HL-60/S4 treated with phorbol 12-myristate 13-acetate at 8.2 ng/mL for 4 days and 3 days (cell line): ENCODE results near the gene ZNF618.
"Not testable (repeated sequence)": the region's sequence is repeated elsewhere in the genome, so short reads cannot be mapped to it uniquely, and the experiment has no call there.

Experiments used
- in situ Hi-C: fragments of 300-500 bp; cut with MboI; formaldehyde crosslinking; loops from 2 replicates; pipeline ENCODE4 v1.15.0; 2022; ENCODE audit warnings: low sequenced_read_pairs

The ZNF618 gene

GRCh38 chr9:113984639-113985380 lies 108.7 kb downstream of the ZNF618 start:
- in situ Hi-C loops, result no loop called here

GRCh38 chr9:113985968-113986585 lies 110.0 kb downstream of the ZNF618 start:
- in situ Hi-C loops, result no loop called here

- in situ Hi-C loops, result no loop called here
Measured at GRCh38 chr9:113986931-113987330, 110.8 kb downstream of the ZNF618 start.

- in situ Hi-C loops, result no loop called here
Measured at GRCh38 chr9:113987526-113987925, 111.4 kb downstream of the ZNF618 start.

GRCh38 chr9:113988385-113989016 lies 112.4 kb downstream of the ZNF618 start:
- in situ Hi-C loops, result no loop called here

GRCh38 chr9:113989017-113989713 lies 113.1 kb downstream of the ZNF618 start:
- in situ Hi-C loops, result no loop called here

- in situ Hi-C loops, result no loop called here
Measured at GRCh38 chr9:113989714-113990569, 113.8 kb downstream of the ZNF618 start.

- in situ Hi-C loops, result no loop called here
Measured at GRCh38 chr9:113990570-113990907, 114.4 kb downstream of the ZNF618 start.

- in situ Hi-C loops, result no loop called here
Measured at GRCh38 chr9:113990975-113991471, 114.9 kb downstream of the ZNF618 start.

- in situ Hi-C loops, result no loop called here
Measured at GRCh38 chr9:113991714-113992113, 115.6 kb downstream of the ZNF618 start.

GRCh38 chr9:113992276-113992951 lies 116.3 kb downstream of the ZNF618 start:
- in situ Hi-C loops, result no loop called here

GRCh38 chr9:113992994-113993393 lies 116.9 kb downstream of the ZNF618 start:
- in situ Hi-C loops, result no loop called here

GRCh38 chr9:113993838-113994540 lies 117.9 kb downstream of the ZNF618 start:
- in situ Hi-C loops, result no loop called here

GRCh38 chr9:113995401-113995800 lies 119.3 kb downstream of the ZNF618 start:
- in situ Hi-C loops, result no loop called here

- in situ Hi-C loops, result no loop called here
Measured at GRCh38 chr9:113995963-113996362, 119.9 kb downstream of the ZNF618 start.

GRCh38 chr9:113996531-113997001 lies 120.5 kb downstream of the ZNF618 start:
- in situ Hi-C loops, result no loop called here

GRCh38 chr9:113997064-113997463 lies 121.0 kb downstream of the ZNF618 start:
- in situ Hi-C loops, result not testable (repeated sequence)

GRCh38 chr9:113997610-113998009 lies 121.5 kb downstream of the ZNF618 start:
- in situ Hi-C loops, result no loop called here

- in situ Hi-C loops, result no loop called here
Measured at GRCh38 chr9:113998114-113998513, 122.0 kb downstream of the ZNF618 start.
